SU-DHL-6 (cell line): ENCODE measurements around the gene ZNF316.

Experiments
- EZH2phosphoT487 ChIP-seq: fragments of 200-600 bp; sonication (generic), shearing (Covaris generic); conservative IDR thresholded peaks from 2 replicates; pipeline ENCODE4 v1.6.1; 2018; ENCODE audit warnings: mild to moderate bottlenecking, antibody characterized with exemption, low read length, moderate library complexity, mixed read lengths
- TF ChIP-seq, protein P1 (sequence below): fragments of 200-600 bp; sonication (generic); IDR thresholded peaks from one replicate; pipeline ENCODE4 v1.5.1; 2017; ENCODE audit warnings: antibody characterized with exemption, mild to moderate bottlenecking, low read length, moderate library complexity; ENCODE audit not compliant: insufficient read depth, poor library complexity, severe bottlenecking

DNA sequence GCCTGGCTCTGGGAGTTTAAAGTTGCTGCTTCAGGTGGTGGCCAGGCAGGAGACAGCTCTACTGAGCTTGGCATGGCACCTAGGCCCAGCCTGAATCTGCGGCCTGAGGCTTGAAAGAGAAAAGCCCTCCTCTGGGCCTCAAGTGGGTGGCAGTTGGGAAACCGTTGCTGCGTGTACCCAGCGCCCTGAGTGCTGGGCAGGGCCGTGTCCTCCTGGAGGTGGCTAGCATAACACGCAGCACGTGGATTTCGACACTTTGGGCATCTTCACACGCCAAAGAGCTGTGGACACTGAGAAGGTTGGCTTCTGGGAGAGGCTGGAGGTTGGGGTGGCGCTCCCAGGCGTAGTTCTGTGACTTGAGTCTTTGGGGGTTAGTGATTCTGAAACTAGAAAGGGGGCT lies 2.5 kb downstream of the ZNF316 start:
- TF ChIP-seq, protein P1, sequence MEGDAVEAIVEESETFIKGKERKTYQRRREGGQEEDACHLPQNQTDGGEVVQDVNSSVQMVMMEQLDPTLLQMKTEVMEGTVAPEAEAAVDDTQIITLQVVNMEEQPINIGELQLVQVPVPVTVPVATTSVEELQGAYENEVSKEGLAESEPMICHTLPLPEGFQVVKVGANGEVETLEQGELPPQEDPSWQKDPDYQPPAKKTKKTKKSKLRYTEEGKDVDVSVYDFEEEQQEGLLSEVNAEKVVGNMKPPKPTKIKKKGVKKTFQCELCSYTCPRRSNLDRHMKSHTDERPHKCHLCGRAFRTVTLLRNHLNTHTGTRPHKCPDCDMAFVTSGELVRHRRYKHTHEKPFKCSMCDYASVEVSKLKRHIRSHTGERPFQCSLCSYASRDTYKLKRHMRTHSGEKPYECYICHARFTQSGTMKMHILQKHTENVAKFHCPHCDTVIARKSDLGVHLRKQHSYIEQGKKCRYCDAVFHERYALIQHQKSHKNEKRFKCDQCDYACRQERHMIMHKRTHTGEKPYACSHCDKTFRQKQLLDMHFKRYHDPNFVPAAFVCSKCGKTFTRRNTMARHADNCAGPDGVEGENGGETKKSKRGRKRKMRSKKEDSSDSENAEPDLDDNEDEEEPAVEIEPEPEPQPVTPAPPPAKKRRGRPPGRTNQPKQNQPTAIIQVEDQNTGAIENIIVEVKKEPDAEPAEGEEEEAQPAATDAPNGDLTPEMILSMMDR: no peak
- no peak for TF ChIP-seq EZH2phosphoT487
